Measurements from ENCODE around the gene UQCC2. TPM values are rescaled to one million over a fixed set of nuclear protein-coding genes. Genes with fewer than 3 reads are reported as not detected.

The UQCC2 gene
- total RNA-seq, 1 experiment from 2014 or later = 71.2 TPM

GRCh38 chr6:33738153-33738552 is 26.7 kb upstream of the UQCC2 start:
- ChIA-PET POLR2A (ENCODE audit: unreplicated experiment) (no interaction called here), CTCF (no interaction called here)
- intact Hi-C loops (cut with micrococcal nuclease; ENCODE audit: unreplicated experiment) = no loop called here
- Histone ChIP-seq H3K36me3 (ENCODE audit: low read depth) (no peaks in the 10 kb centered on the region), H3K4me3 (no peak overlapping the region), H3K4me1 (replicated peaks; ENCODE audit: insufficient read depth) (peaks cover 31% of the 10 kb centered on the region), H3K9me2 (ENCODE audit: insufficient read depth) (no peaks in the 10 kb centered on the region), H3K27me3 (ENCODE audit: insufficient read depth, low read depth) (no peaks in the 10 kb centered on the region), H3K79me2 (ENCODE audit: low read depth) (no peaks in the 10 kb centered on the region), H3K27ac (no peak overlapping the region), H3K4me2 (no peak overlapping the region), H2AFZ (no peak overlapping the region), H4K20me1 (ENCODE audit: insufficient read depth) (no peaks in the 10 kb centered on the region), H3K9me3 (ENCODE audit: insufficient read depth, low read depth) (no peaks in the 10 kb centered on the region), H3F3A (ENCODE audit: insufficient read depth, low read depth) (peaks cover 12% of the 10 kb centered on the region; the same call in 1 of the 2 replicates)
- BruUV-seq (replicated peaks) = no TSS peak
- DNase-seq = no peak
- no peak for TF ChIP-seq CTCF (conservative IDR thresholded peaks at IDR 0.05)
- no peak for TF ChIP-seq EZH2 (IDR thresholded peaks at IDR 0.05; ENCODE audit: low read depth)

GRCh38 chr6:33737267-33738026 is 25.9 kb upstream of the UQCC2 start:
- no peak for TF ChIP-seq CTCF (conservative IDR thresholded peaks at IDR 0.05)
- no peak for TF ChIP-seq EZH2 (IDR thresholded peaks at IDR 0.05; ENCODE audit: low read depth)
- Histone ChIP-seq H3K9me2 (ENCODE audit: insufficient read depth) (no peaks in the 10 kb centered on the region), H3K9me3 (ENCODE audit: insufficient read depth, low read depth) (no peaks in the 10 kb centered on the region), H3K36me3 (ENCODE audit: low read depth) (no peaks in the 10 kb centered on the region), H3K4me1 (replicated peaks; ENCODE audit: insufficient read depth) (peaks cover 37% of the 10 kb centered on the region), H3K27me3 (ENCODE audit: insufficient read depth, low read depth) (no peaks in the 10 kb centered on the region), H3K79me2 (ENCODE audit: low read depth) (no peaks in the 10 kb centered on the region), H4K20me1 (ENCODE audit: insufficient read depth) (no peaks in the 10 kb centered on the region), H3K4me3 (no peak overlapping the region), H2AFZ (no peak overlapping the region), H3K27ac (no peak overlapping the region), H3K4me2 (no peak overlapping the region), H3F3A (ENCODE audit: insufficient read depth, low read depth) (peaks cover 16% of the 10 kb centered on the region; the same call in 1 of the 2 replicates)
- BruUV-seq (replicated peaks) = no TSS peak
- DNase-seq = no peak
- CTCF ChIA-PET = interaction anchor here (0.8 kb wide), 1 partner anchor 26 kb away, joined by 5 read pairs; the partner anchor contains the start of gene UQCC2
- POLR2A ChIA-PET (ENCODE audit: unreplicated experiment) = no interaction called here
- intact Hi-C loops (cut with micrococcal nuclease; ENCODE audit: unreplicated experiment) = no loop called here

GRCh38 chr6:33735216-33735615 is 23.7 kb upstream of the UQCC2 start:
- Histone ChIP-seq H3F3A (ENCODE audit: insufficient read depth, low read depth) (peaks cover 28% of the 10 kb centered on the region), H3K27me3 (ENCODE audit: insufficient read depth, low read depth) (no peaks in the 10 kb centered on the region), H3K4me1 (replicated peaks; ENCODE audit: insufficient read depth) (peaks cover 50% of the 10 kb centered on the region), H3K4me2 (no peak overlapping the region), H4K20me1 (ENCODE audit: insufficient read depth) (no peaks in the 10 kb centered on the region), H3K27ac (no peak overlapping the region), H3K36me3 (ENCODE audit: low read depth) (no peaks in the 10 kb centered on the region), H3K9me2 (ENCODE audit: insufficient read depth) (no peaks in the 10 kb centered on the region), H3K4me3 (no peak overlapping the region), H2AFZ (no peak overlapping the region), H3K9me3 (ENCODE audit: insufficient read depth, low read depth) (no peaks in the 10 kb centered on the region), H3K79me2 (ENCODE audit: low read depth) (no peaks in the 10 kb centered on the region)
- ChIA-PET CTCF (no interaction called here), POLR2A (ENCODE audit: unreplicated experiment) (no interaction called here)
- BruUV-seq (replicated peaks) = no TSS peak
- no peak for DNase-seq
- intact Hi-C loops (cut with micrococcal nuclease; ENCODE audit: unreplicated experiment) = no loop called here
- no peak for TF ChIP-seq CTCF (conservative IDR thresholded peaks at IDR 0.05)
- no peak for TF ChIP-seq EZH2 (IDR thresholded peaks at IDR 0.05; ENCODE audit: low read depth)

Data from PC-9 (cell line).